ENCODE measurements around the gene ADGRG1. TPM values are rescaled to one million over a fixed set of nuclear protein-coding genes. Genes with fewer than 3 reads are reported as not detected.
A peak's percentile ranks its signal among the peaks of the same experiment; 100 is the strongest.

The ADGRG1 gene
- total RNA-seq, 4 donors from 2014 or later = 129 to 159 (median 136) TPM

GRCh38 chr16:57672824-57673223, 44.4 kb downstream of the ADGRG1 start:
- 86 to 88% methylated on average over 2 of the region's 2 CpGs for WGBS, 2 donors
- TF ChIP-seq POLR2A (IDR thresholded peaks at IDR 0.05) = no peak
- no peak for TF ChIP-seq CTCF (IDR thresholded peaks at IDR 0.05)
- H3K4me3 ChIP-seq (ENCODE audit: low read depth, poor library complexity, severe bottlenecking) = no peak overlapping the region
- DNase-seq (ENCODE audit: low spot score in 2 of 2) = no peak
- intact Hi-C loops (cut with DNase I; ENCODE audit: low total_unique reads) = no loop called here

GRCh38 chr16:57675741-57676551, 47.5 kb downstream of the ADGRG1 start:
- 42 to 47% methylated on average over 12 of the region's 12 CpGs for WGBS, 2 donors
- intact Hi-C loops (cut with DNase I; ENCODE audit: low total_unique reads) = no loop called here
- DNase-seq (ENCODE audit: low spot score in 2 of 2) = no peak
- no peak for TF ChIP-seq POLR2A (IDR thresholded peaks at IDR 0.05)
- TF ChIP-seq CTCF (IDR thresholded peaks at IDR 0.05) = no peak
- no peak overlapping the region for H3K4me3 ChIP-seq (ENCODE audit: low read depth, poor library complexity, severe bottlenecking)

- 68 to 73% methylated on average over 4 of the region's 4 CpGs for WGBS, 2 donors
- intact Hi-C loops (cut with DNase I; ENCODE audit: low total_unique reads) = no loop called here
- no peak for DNase-seq (ENCODE audit: low spot score in 2 of 2)
- no peak overlapping the region for H3K4me3 ChIP-seq (ENCODE audit: low read depth, poor library complexity, severe bottlenecking)
- TF ChIP-seq POLR2A (IDR thresholded peaks at IDR 0.05) (no peak), CTCF (IDR thresholded peaks at IDR 0.05) (no peak)
These were observed 48.2 kb downstream of the ADGRG1 start for GRCh38 chr16:57676553-57677085.

- DNase-seq (ENCODE audit: low spot score in 2 of 2) = peak in 1 of 2 donors; percentile 87
- H3K4me3 ChIP-seq (ENCODE audit: low read depth, poor library complexity, severe bottlenecking) = no peak overlapping the region
- intact Hi-C loops (cut with DNase I; ENCODE audit: low total_unique reads) = no loop called here
- WGBS, 2 donors = 53 to 58% methylated on average over 14 of the region's 14 CpGs
- TF ChIP-seq CTCF (IDR thresholded peaks at IDR 0.05) (no peak), POLR2A (IDR thresholded peaks at IDR 0.05) (no peak)
These were observed 49.4 kb downstream of the ADGRG1 start for GRCh38 chr16:57677622-57678369.

GRCh38 chr16:57679016-57679415, 50.6 kb downstream of the ADGRG1 start:
- 87 to 94% methylated on average over 12 of the region's 12 CpGs for WGBS, 2 donors
- H3K4me3 ChIP-seq (ENCODE audit: low read depth, poor library complexity, severe bottlenecking) = no peak overlapping the region
- DNase-seq (ENCODE audit: low spot score in 2 of 2) = no peak
- TF ChIP-seq POLR2A (IDR thresholded peaks at IDR 0.05) (no peak), CTCF (IDR thresholded peaks at IDR 0.05) (no peak)
- intact Hi-C loops (cut with DNase I; ENCODE audit: low total_unique reads) = no loop called here
